HCT116 (cell line): ENCODE data around the gene TIPIN.

Experiments used
- CBX3 ChIP-seq: IDR thresholded peaks from 2 replicates; pipeline ENCODE4 v1.6.1; 2012; ENCODE audit warnings: low read depth
- CEBPB ChIP-seq: IDR thresholded peaks from 2 replicates; pipeline ENCODE4 v1.6.1; 2012; ENCODE audit warnings: low read depth
- CTCF ChIP-seq, 3 experiments: fragments of 200-600 bp in 1 of 3; sonication (generic) in 1 of 3; IDR thresholded peaks in 2 of 3; conservative IDR thresholded peaks in 1 of 3; 2 replicates each; pipeline ENCODE4 v1.5.1; 2012 to 2017; ENCODE audit warnings: low read depth in 2 of 3, low read length in 2 of 3, antibody characterized with exemption in 1 of 3, borderline replicate concordance in 1 of 3, control low read depth in 1 of 3, mild to moderate bottlenecking in 1 of 3, mixed read lengths in 1 of 3, mixed run types in 1 of 3, moderate library complexity in 1 of 3; ENCODE audit not compliant: insufficient read depth in 1 of 3
- ELF1 ChIP-seq: IDR thresholded peaks from 2 replicates; pipeline ENCODE4 v1.6.1; 2012; ENCODE audit warnings: low read depth, borderline replicate concordance
- EZH2 ChIP-seq: fragments of 200-600 bp; sonication (generic); IDR thresholded peaks from 2 replicates; pipeline ENCODE4 v1.6.1; 2017; ENCODE audit warnings: antibody characterized with exemption, mixed run types
- EZH2phosphoT487 ChIP-seq: fragments of 200-600 bp; IDR thresholded peaks from 2 replicates; pipeline ENCODE4 v1.6.1; 2018; ENCODE audit warnings: antibody characterized with exemption, borderline replicate concordance
- JUND ChIP-seq: IDR thresholded peaks from 2 replicates; pipeline ENCODE4 v1.6.1; 2012
- MAX ChIP-seq: IDR thresholded peaks from 2 replicates; pipeline ENCODE4 v1.6.1; 2012
- POLR2A ChIP-seq: IDR thresholded peaks from 2 replicates; pipeline ENCODE4 v1.7.0; 2011; ENCODE audit warnings: borderline replicate concordance; ENCODE audit not compliant: insufficient read depth, insufficient read length; ENCODE audit errors: extremely low read depth
- RAD21 ChIP-seq: IDR thresholded peaks from 2 replicates; pipeline ENCODE4 v1.6.1; 2012; ENCODE audit warnings: low read depth, mild to moderate bottlenecking
- TCF7L2 ChIP-seq: IDR thresholded peaks from 2 replicates; pipeline ENCODE4 v1.7.0; 2011; ENCODE audit warnings: borderline replicate concordance, inconsistent platforms; ENCODE audit not compliant: insufficient read depth, insufficient read length; ENCODE audit errors: extremely low read depth
- ZFX ChIP-seq: fragments of 450-650 bp; IDR thresholded peaks from 2 replicates; pipeline ENCODE4 v1.6.1; 2017
- ZNF274 ChIP-seq: fragments of 200-500 bp; sonication (Bioruptor generic); IDR thresholded peaks from 2 replicates; pipeline ENCODE4 v1.6.1; 2014; ENCODE audit warnings: mild to moderate bottlenecking, low read depth, low read length, inconsistent platforms

GRCh38 chr15:66327736-66328135, 28.7 kb downstream of the TIPIN start:
- TF ChIP-seq EZH2phosphoT487 (no peak), POLR2A (no peak), CTCF (IDR thresholded peaks at IDR 0.05 in 2 of 3, conservative IDR thresholded peaks at IDR 0.05 in 1 of 3; ENCODE audit: borderline replicate concordance in 1 of 3, insufficient read depth in 1 of 3, low read depth in 2 of 3, low read length in 2 of 3) (no peak), MAX (no peak), TCF7L2 (no peak), CEBPB (no peak), ELF1 (no peak), RAD21 (no peak), EZH2 (no peak), ZNF274 (no peak), JUND (no peak), CBX3 (no peak), ZFX (no peak)
